NCI-H2029 treated with DMSO at 0.1 percent for 48 hours (cell line): ENCODE results near the gene TPPP.

Experiments used
- DNase-seq: peaks from one replicate; lab custom pipeline; 2025; lab: John Stamatoyannopoulos, UW

Gene TPPP

GRCh38 chr5:677131-678101 is 15.7 kb downstream of the TPPP start:
- DNase-seq = no peak

- DNase-seq = no peak
Observed at GRCh38 chr5:676699-677076, 16.5 kb downstream of the TPPP start.

GRCh38 chr5:675871-676698 is 17.1 kb downstream of the TPPP start:
- DNase-seq = no peak

GRCh38 chr5:675111-675870 is 17.9 kb downstream of the TPPP start:
- DNase-seq = no peak

GRCh38 chr5:674630-675011 is 18.5 kb downstream of the TPPP start:
- no peak for DNase-seq

- no peak for DNase-seq
Observed at GRCh38 chr5:673831-674629, 19.1 kb downstream of the TPPP start.

GRCh38 chr5:673161-673830 is 19.9 kb downstream of the TPPP start:
- no peak for DNase-seq

- peak; percentile 94 for DNase-seq
Observed at GRCh38 chr5:672329-673160, 20.6 kb downstream of the TPPP start.

- DNase-seq = peak; percentile 48
Observed at GRCh38 chr5:671459-672328, 21.5 kb downstream of the TPPP start.

GRCh38 chr5:670396-671270 is 22.5 kb downstream of the TPPP start:
- no peak for DNase-seq

- no peak for DNase-seq
Observed at GRCh38 chr5:669842-670395, 23.2 kb downstream of the TPPP start.

- no peak for DNase-seq
Observed at GRCh38 chr5:669111-669841, 23.9 kb downstream of the TPPP start.

GRCh38 chr5:668283-668995 is 24.7 kb downstream of the TPPP start:
- DNase-seq = no peak

GRCh38 chr5:666816-667498 is 26.2 kb downstream of the TPPP start:
- DNase-seq = no peak

GRCh38 chr5:665956-666711 is 27.0 kb downstream of the TPPP start:
- DNase-seq = no peak
